H1 (cell line): Measurements from ENCODE around the gene KSR2. TPM values are rescaled to one million over a fixed set of nuclear protein-coding genes. Genes with fewer than 3 reads are reported as not detected.

Source experiments
- HDAC6 ChIP-seq: IDR thresholded peaks from one replicate; pipeline ENCODE4 v1.7.1; 2012; ENCODE audit warnings: low read depth, mild to moderate bottlenecking, inconsistent platforms, low read length, moderate library complexity
- MAFK ChIP-seq: IDR thresholded peaks from 2 replicates; pipeline ENCODE4 v1.6.1; 2012; ENCODE audit warnings: low read depth, mild to moderate bottlenecking, improper control_type of control experiment, low read length
- SIN3A ChIP-seq, 2 experiments: IDR thresholded peaks in 1 of 2; conservative IDR thresholded peaks in 1 of 2; 2 replicates each; pipeline ENCODE4 v1.6.1; 2011 to 2012; ENCODE audit warnings: low read length in 2 of 2, improper control_type of control experiment in 1 of 2, low read depth in 1 of 2, mild to moderate bottlenecking in 1 of 2
- SIX5 ChIP-seq: IDR thresholded peaks from 2 replicates; pipeline ENCODE4 v1.6.1; 2011; ENCODE audit warnings: mild to moderate bottlenecking, low read depth, low read length
- SP1 ChIP-seq: IDR thresholded peaks from 2 replicates; pipeline ENCODE4 v1.6.1; 2011; ENCODE audit warnings: low read depth, low read length
- ZNF274 ChIP-seq: IDR thresholded peaks from 2 replicates; pipeline ENCODE4 v1.7.0; 2012; ENCODE audit warnings: low read length, borderline replicate concordance; ENCODE audit errors: extremely low read depth
- polyA plus RNA-seq, 7 experiments: library from polyadenylated mRNA; depleted of rRNA in 3 of 7; stranded (reverse) in 5 of 7; unstranded in 2 of 7; fragments of >200 nt in 5 of 7; fragments of 200-250 nt in 2 of 7; gene quantifications; 1 replicate in 5 of 7; 2 replicates in 1 of 7; 4 replicates in 1 of 7; pipeline versions ENCODE4 v1.2.1 to v1.2.3, GENCODE V29; 2011 to 2013; ENCODE audit warnings: missing spikeins in 2 of 7, mixed read lengths in 2 of 7
- total RNA-seq: library from RNA; stranded (reverse); fragmentation: NEBNext Ultra II Directional; extraction: Animal tissue kit (Norgen Biotek cat#: 25700); gene quantifications from 2 replicates; pipeline ENCODE4 v1.2.1, GENCODE V29; 2021

Gene KSR2
- total and polyA plus RNA-seq, 2 of the 8 experiments (the other 6 are each of a cell fraction or from before 2014, with no cell fraction given): 0.74 to 2.2 TPM

- TF ChIP-seq SIN3A (conservative IDR thresholded peaks at IDR 0.05 in 1 of 2, IDR thresholded peaks at IDR 0.05 in 1 of 2; ENCODE audit: low read depth in 1 of 2, low read length in 2 of 2) (no peak), ZNF274 (no peak), SIX5 (no peak), SP1 (no peak), MAFK (no peak), HDAC6 (no peak)
These were observed 461.2 kb downstream of the KSR2 start (continued) for GRCh38 chr12:117507548-117507947.
